ENCODE measurements around the gene ATP6V0A1. TPM values are rescaled to one million over a fixed set of nuclear protein-coding genes. Genes with fewer than 3 reads are reported as not detected.

The ATP6V0A1 gene
- total RNA-seq, 1 donor from 2014 or later: 78.6 TPM

DNA sequence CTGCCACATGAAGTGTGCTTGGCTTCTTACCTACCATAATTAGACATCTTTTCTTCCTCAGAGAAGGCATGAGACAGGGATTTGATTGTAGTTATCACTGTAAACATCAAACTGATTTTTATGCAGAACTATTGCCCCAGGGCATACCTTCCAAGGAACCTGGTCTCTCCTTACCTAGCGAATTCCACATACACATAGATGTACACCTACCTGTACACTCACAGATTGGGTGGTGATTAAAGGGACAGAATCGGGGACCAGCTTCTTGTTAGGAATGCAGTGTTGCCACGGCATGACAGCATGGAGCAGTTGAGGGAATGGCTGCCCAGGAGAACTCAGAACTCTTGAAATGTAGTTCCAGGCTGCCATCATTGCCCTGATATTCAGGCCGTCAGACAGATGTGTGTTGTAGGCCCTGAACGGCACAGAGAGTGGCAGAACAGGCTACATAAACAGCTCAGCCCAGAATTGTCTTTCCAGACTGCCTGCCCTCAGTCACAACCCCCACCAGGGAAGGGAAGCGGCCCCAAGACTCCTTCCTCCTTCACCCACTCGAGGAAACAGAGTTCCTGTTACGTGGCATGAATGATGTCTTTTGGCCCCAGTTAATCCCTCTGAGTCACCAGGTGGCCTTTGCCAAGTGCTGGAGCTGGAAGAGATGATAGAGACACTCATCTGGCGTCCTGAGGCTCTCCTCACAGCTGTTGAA, 59.5 kb downstream of the ATP6V0A1 start:
- Histone ChIP-seq H3K9ac (ENCODE audit: low read length) (peak overlapping the region; percentile 84), H3K36me3 (ENCODE audit: insufficient read depth, low read length) (no peaks in the 10 kb centered on the region), H4K20me1 (ENCODE audit: insufficient read depth, low read length) (no peaks in the 10 kb centered on the region), H3K4me1 (ENCODE audit: insufficient read depth, low read length) (peaks cover 60% of the 10 kb centered on the region), H3K79me2 (ENCODE audit: insufficient read depth, low read length) (no peaks in the 10 kb centered on the region), H3K4me3 (ENCODE audit: insufficient read depth, low read depth, low read length) (peak overlapping the region; percentile 19), H3K27ac (ENCODE audit: low read depth, low read length) (peak overlapping the region; percentile 100), H2AFZ (ENCODE audit: low read depth, low read length) (peak overlapping the region; percentile 3), H3K4me2 (ENCODE audit: low read length) (peak overlapping the region; percentile 79), H3K9me3 (ENCODE audit: insufficient read depth, low read depth, low read length) (no peaks in the 10 kb centered on the region), H3K27me3 (ENCODE audit: insufficient read depth, low read length) (no peaks in the 10 kb centered on the region)
- H3K27ac Mint-ChIP-seq (ENCODE audit: unreplicated experiment): peak overlapping the region; percentile 100
- H3K4me3 Mint-ChIP-seq (ENCODE audit: unreplicated experiment): peak overlapping the region; percentile 12
- H3K4me1 Mint-ChIP-seq (ENCODE audit: low read depth, unreplicated experiment): peaks cover 71% of the 10 kb centered on the region
- no peaks in the 10 kb centered on the region for H3K27me3 Mint-ChIP-seq (ENCODE audit: low read depth, unreplicated experiment)
- TF ChIP-seq EZH2 (IDR thresholded peaks at IDR 0.05; ENCODE audit: insufficient read depth, low read length): no peak
- TF ChIP-seq, protein P1, sequence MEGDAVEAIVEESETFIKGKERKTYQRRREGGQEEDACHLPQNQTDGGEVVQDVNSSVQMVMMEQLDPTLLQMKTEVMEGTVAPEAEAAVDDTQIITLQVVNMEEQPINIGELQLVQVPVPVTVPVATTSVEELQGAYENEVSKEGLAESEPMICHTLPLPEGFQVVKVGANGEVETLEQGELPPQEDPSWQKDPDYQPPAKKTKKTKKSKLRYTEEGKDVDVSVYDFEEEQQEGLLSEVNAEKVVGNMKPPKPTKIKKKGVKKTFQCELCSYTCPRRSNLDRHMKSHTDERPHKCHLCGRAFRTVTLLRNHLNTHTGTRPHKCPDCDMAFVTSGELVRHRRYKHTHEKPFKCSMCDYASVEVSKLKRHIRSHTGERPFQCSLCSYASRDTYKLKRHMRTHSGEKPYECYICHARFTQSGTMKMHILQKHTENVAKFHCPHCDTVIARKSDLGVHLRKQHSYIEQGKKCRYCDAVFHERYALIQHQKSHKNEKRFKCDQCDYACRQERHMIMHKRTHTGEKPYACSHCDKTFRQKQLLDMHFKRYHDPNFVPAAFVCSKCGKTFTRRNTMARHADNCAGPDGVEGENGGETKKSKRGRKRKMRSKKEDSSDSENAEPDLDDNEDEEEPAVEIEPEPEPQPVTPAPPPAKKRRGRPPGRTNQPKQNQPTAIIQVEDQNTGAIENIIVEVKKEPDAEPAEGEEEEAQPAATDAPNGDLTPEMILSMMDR (IDR thresholded peaks at IDR 0.05; ENCODE audit: insufficient read depth, low read depth, low read length): no peak
- FAIRE-seq (peak; percentile 76), DNase-seq (ENCODE audit: low read depth) (peak; percentile 96)
- no peaks in the 10 kb centered on the region for H3K9me3 Mint-ChIP-seq (ENCODE audit: unreplicated experiment)
- peaks cover 11% of the 10 kb centered on the region for H3K36me3 Mint-ChIP-seq (ENCODE audit: low read depth, unreplicated experiment)

- Mint-ChIP-seq H3K4me3 (ENCODE audit: unreplicated experiment) (peak overlapping the region; percentile 67), H3K27ac (ENCODE audit: unreplicated experiment) (peak overlapping the region; percentile 100), H3K27me3 (ENCODE audit: low read depth, unreplicated experiment) (no peaks in the 10 kb centered on the region), H3K4me1 (ENCODE audit: low read depth, unreplicated experiment) (peaks cover 77% of the 10 kb centered on the region), H3K36me3 (ENCODE audit: low read depth, unreplicated experiment) (peaks cover 13% of the 10 kb centered on the region), H3K9me3 (ENCODE audit: unreplicated experiment) (no peaks in the 10 kb centered on the region)
- Histone ChIP-seq H3K9me3 (ENCODE audit: insufficient read depth, low read depth, low read length) (no peaks in the 10 kb centered on the region), H3K27ac (ENCODE audit: low read depth, low read length) (peak overlapping the region; percentile 100), H3K79me2 (ENCODE audit: insufficient read depth, low read length) (no peaks in the 10 kb centered on the region), H3K4me3 (ENCODE audit: insufficient read depth, low read depth, low read length) (peak overlapping the region; percentile 9), H2AFZ (ENCODE audit: low read depth, low read length) (no peak overlapping the region), H3K4me2 (ENCODE audit: low read length) (peak overlapping the region; percentile 79), H3K9ac (ENCODE audit: low read length) (peak overlapping the region; percentile 84), H3K27me3 (ENCODE audit: insufficient read depth, low read length) (no peaks in the 10 kb centered on the region), H3K36me3 (ENCODE audit: insufficient read depth, low read length) (no peaks in the 10 kb centered on the region), H3K4me1 (ENCODE audit: insufficient read depth, low read length) (peaks cover 60% of the 10 kb centered on the region), H4K20me1 (ENCODE audit: insufficient read depth, low read length) (no peaks in the 10 kb centered on the region)
- peak; percentile 34 for DNase-seq (ENCODE audit: low read depth)
- no peak for FAIRE-seq
- no peak for TF ChIP-seq EZH2 (IDR thresholded peaks at IDR 0.05; ENCODE audit: insufficient read depth, low read length)
- TF ChIP-seq, protein P1 (IDR thresholded peaks at IDR 0.05; ENCODE audit: insufficient read depth, low read depth, low read length): no peak
Measured at GRCh38 chr17:42518755-42519545, 60.3 kb downstream of the ATP6V0A1 start.
